Fibroblast of mammary gland (primary cell): ENCODE measurements around the gene AGAP1.
A peak's percentile ranks its signal among the peaks of the same experiment; 100 is the strongest.

Experiments
- DNase-seq: peaks from one replicate; pipeline ENCODE4 v3.0.0-alpha.2; 2010; ENCODE audit warnings: low read depth
- H3K4me3 ChIP-seq: 2 replicates; pipeline ENCODE4 v1.5.1; 2011; ENCODE audit warnings: low read depth, mild to moderate bottlenecking, low read length, moderate library complexity; ENCODE audit not compliant: control insufficient read depth
- TF ChIP-seq, protein P1 (sequence below): conservative IDR thresholded peaks from 2 replicates; pipeline ENCODE4 v1.5.1; 2011; ENCODE audit warnings: low read depth, low read length, inconsistent platforms; ENCODE audit not compliant: control insufficient read depth, insufficient read depth

The AGAP1 gene

DNA sequence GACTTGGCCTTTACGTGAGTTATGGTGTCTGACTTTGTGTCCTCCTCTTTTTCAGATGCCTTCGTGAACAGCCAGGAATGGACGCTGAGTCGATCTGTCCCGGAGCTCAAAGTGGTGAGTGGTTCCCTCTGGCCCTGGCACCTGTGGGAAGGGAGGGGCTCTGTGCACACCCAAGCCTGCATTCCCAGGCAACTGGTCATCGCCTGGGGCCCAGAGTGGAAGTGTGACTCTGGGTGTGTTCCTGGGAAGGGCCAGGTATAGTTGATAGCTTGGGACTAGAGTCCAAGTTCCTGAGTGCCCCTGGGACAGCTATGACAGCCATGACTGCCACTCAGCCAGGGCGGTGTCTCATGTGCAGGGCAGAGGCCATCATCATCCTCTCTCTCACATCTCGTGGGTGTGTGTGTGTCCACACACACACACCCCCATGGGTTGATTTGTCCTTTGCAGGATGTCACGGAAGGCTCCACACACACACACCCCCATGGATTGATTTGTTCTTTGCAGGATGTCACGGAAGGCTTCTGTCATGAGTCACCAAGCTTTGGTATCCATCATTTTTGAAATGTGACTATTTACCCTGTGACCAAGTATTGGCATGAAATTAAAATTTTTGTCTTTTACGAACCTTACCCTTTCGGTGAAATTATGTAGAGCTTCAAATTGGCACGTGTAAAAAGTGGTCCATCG lies 215.4 kb downstream of the AGAP1 start:
- TF ChIP-seq, protein P1, sequence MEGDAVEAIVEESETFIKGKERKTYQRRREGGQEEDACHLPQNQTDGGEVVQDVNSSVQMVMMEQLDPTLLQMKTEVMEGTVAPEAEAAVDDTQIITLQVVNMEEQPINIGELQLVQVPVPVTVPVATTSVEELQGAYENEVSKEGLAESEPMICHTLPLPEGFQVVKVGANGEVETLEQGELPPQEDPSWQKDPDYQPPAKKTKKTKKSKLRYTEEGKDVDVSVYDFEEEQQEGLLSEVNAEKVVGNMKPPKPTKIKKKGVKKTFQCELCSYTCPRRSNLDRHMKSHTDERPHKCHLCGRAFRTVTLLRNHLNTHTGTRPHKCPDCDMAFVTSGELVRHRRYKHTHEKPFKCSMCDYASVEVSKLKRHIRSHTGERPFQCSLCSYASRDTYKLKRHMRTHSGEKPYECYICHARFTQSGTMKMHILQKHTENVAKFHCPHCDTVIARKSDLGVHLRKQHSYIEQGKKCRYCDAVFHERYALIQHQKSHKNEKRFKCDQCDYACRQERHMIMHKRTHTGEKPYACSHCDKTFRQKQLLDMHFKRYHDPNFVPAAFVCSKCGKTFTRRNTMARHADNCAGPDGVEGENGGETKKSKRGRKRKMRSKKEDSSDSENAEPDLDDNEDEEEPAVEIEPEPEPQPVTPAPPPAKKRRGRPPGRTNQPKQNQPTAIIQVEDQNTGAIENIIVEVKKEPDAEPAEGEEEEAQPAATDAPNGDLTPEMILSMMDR, result no peak
- peak; percentile 49 for DNase-seq
- H3K4me3 ChIP-seq, result no peak overlapping the region

DNA sequence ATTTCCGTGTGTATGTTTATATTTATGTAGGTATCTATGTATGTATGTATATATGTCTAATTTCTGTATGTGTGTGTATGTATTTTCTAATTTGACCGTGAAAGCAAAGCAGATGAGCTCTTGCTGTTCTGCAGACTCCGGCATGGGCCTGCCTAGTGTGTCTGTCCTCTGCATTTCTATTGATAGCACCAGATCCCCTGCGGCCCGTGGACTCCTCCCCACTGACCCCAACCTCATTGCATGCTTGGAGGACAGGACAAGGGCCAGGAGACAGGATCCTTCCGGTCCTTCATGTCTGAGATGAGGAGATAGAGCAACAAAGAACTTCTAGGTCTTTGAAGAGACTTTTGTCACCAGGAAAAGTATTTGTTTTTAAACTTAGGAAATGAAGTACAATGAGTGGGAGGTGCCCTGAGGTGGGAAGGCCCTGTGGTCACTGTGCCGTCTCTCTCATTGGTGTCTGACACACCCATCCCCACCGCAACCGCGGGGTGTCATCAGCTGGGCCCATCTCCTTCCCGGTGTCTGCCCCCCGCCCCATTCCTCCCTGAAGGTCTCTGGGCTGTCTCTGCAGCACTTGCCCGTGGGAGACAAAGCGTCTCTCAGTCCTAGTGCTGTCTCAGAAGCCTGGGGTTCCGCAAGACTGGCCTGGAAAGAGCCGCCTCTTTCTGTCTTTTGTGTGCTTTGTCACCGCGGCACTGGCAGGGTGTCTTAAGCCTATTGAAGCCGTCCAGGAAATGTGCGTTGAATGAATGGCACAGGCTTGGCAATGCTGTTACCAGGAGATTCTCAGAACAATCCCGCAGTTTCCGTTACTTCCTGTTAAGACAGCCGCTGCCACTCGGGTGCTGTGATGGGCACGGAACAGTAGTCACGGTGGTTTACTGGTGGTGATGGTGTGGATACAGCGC lies 216.4 kb downstream of the AGAP1 start:
- no peak for DNase-seq
- TF ChIP-seq, protein P1, result no peak
- no peak overlapping the region for H3K4me3 ChIP-seq

DNA sequence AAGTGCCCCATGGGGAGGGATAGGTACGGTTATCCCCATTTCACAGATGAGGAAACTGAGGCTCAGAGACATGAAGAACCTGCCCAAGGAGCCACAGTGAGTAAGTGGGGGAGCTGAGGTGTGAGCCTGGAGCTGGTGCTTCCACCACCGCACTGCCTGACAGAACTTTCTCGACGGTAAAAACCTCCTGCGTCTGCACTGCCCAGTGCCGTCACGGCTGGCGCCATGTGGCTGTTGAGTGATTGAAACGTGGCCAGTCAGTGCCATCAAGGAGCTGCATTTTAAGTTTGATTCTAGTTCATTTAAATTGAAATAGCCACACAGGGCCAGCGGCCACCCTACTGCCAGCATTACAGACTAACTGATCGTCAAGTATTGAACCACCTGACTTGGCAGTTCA lies 217.1 kb downstream of the AGAP1 start:
- DNase-seq, result no peak
- TF ChIP-seq, protein P1, result no peak
- no peak overlapping the region for H3K4me3 ChIP-seq

DNA sequence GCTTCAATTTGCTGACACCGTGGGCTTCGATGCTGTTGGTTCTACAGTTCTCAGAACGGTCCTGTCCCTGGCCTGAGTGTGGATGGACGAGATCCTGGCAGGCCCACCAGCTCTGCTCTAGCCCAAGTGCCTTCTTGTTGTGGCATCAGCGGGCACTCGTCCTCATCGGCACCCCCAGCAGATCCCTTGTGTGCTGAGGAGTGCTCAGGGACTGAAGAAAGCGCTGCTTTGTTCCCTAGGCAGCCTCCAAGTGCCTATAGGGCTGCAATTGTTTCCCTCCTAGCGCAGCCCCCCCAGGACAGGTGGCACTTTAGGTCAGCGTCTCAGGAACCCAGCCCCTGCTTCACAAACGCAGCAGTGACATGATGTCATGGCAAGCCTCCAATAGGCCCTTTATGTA lies 217.7 kb downstream of the AGAP1 start:
- DNase-seq, result no peak
- no peak overlapping the region for H3K4me3 ChIP-seq
- TF ChIP-seq, protein P1, result no peak

DNA sequence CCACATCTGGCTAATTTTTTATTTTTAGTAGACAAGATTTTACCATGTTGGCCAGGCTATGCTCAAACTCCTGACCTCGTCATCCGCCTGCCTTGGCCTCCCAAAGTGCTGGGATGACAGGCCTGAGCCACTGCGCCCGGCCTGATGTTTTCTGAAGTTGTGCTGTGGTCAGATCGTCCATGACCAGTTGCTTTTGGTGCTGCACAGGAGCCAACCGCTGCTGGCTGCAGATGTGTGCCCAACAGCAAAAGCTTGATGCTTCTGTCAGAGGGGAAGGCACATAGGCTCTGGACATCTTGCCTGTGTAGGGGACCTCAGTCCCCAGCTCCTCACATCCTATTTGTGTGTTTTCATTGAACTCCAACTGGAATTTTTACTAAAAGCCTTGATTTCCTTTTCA lies 218.3 kb downstream of the AGAP1 start:
- H3K4me3 ChIP-seq, result no peak overlapping the region
- no peak for DNase-seq
- TF ChIP-seq, protein P1, result no peak

DNA sequence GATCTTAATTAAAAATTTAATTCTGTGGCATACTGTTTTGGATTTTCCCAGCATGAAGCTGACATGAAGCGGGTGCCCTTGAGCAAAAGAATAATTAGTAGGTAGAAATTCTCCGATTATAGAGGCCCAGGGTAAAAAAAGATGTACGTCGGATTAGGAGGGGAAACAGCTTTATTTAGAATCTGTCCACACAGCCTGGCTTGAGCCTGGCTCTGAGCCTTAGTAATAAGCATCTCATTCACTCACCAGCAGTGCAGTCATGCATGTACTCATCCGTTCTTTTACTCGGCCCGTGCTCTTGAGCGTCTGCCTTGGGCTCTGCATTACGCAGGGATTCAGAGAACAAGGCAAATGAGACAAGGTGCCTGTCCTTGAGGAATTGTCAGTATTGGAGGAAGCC lies 219.3 kb downstream of the AGAP1 start:
- no peak overlapping the region for H3K4me3 ChIP-seq
- TF ChIP-seq, protein P1, result no peak
- no peak for DNase-seq

DNA sequence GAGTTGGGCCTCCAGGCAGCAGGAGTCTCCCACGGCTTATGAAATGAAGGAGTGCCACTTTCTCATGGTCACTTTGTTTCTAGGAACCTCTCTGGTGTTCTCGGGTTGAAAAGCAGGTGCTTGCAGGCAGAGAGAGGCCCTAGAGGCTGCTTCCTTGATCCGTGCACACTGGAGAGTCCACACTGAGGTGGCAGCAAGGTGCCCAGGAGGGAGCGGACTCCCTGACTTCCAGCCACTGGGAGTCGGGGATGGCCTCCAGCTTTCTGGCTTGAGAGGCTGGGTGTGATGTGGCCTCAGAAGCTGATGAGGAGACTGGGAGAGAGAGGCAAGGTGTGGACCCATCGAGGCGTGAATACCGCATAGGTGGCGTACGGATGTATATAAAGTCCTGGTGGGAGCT lies 221.8 kb downstream of the AGAP1 start:
- TF ChIP-seq, protein P1, result no peak
- no peak overlapping the region for H3K4me3 ChIP-seq
- DNase-seq, result no peak
